Ecto neural progenitor cell (in vitro differentiated cells): ENCODE data around the gene MAN1B1.
A peak's percentile ranks its signal among the peaks of the same experiment; 100 is the strongest.

Experiments
- DNase-seq: peaks from one replicate; pipeline ENCODE4 v3.0.0-alpha.2; 2018; ENCODE audit warnings: low spot score

Gene MAN1B1

GRCh38 chr9:137086531-137087408 is at the start of gene MAN1B1:
Gene MAN1B1, plus strand, starts transcription at chr9:137086985. Its CDS starts 15 bp downstream, at chr9:137087000.
- DNase-seq: peak; percentile 98

- DNase-seq: no peak
Measured at GRCh38 chr9:137037035-137037434, 49.8 kb upstream of the MAN1B1 start.

- no peak for DNase-seq
Measured at GRCh38 chr9:137037483-137037882, 49.3 kb upstream of the MAN1B1 start.

- DNase-seq: no peak
Measured at GRCh38 chr9:137038916-137039315, 47.9 kb upstream of the MAN1B1 start.

GRCh38 chr9:137039611-137040366 is 47.0 kb upstream of the MAN1B1 start:
- no peak for DNase-seq

GRCh38 chr9:137040568-137040967 is 46.2 kb upstream of the MAN1B1 start:
- DNase-seq: no peak

- DNase-seq: no peak
Measured at GRCh38 chr9:137041124-137041523, 45.7 kb upstream of the MAN1B1 start.

GRCh38 chr9:137042751-137043727 is 43.7 kb upstream of the MAN1B1 start:
- no peak for DNase-seq

- DNase-seq: no peak
Measured at GRCh38 chr9:137044037-137044436, 42.7 kb upstream of the MAN1B1 start.

- DNase-seq: no peak
Measured at GRCh38 chr9:137044502-137045177, 42.1 kb upstream of the MAN1B1 start.

GRCh38 chr9:137045294-137046087 is 41.3 kb upstream of the MAN1B1 start:
- DNase-seq: no peak

- DNase-seq: peak; percentile 93
Measured at GRCh38 chr9:137046088-137046787, 40.5 kb upstream of the MAN1B1 start, which contains the start of gene NPDC1. Gene NPDC1, minus strand, starts transcription at chr9:137046177. Its CDS starts 188 bp downstream, at chr9:137045989.

GRCh38 chr9:137048655-137049543 is 37.9 kb upstream of the MAN1B1 start:
- no peak for DNase-seq

GRCh38 chr9:137049544-137050449 is 37.0 kb upstream of the MAN1B1 start:
- peak; percentile 82 for DNase-seq

GRCh38 chr9:137050570-137050969 is 36.2 kb upstream of the MAN1B1 start:
- DNase-seq: no peak

- DNase-seq: no peak
Measured at GRCh38 chr9:137051145-137051724, 35.5 kb upstream of the MAN1B1 start.

GRCh38 chr9:137052293-137052692 is 34.5 kb upstream of the MAN1B1 start:
- DNase-seq: no peak
